GM21529 (cell line): ENCODE results near the gene DCDC2C.

Experiments used
- ATAC-seq: cut with Tn5 transposase; IDR thresholded peaks from one replicate; pipeline ENCODE4 v1.9.1; 2021; ENCODE audit not compliant: unreplicated experiment

The DCDC2C gene

DNA sequence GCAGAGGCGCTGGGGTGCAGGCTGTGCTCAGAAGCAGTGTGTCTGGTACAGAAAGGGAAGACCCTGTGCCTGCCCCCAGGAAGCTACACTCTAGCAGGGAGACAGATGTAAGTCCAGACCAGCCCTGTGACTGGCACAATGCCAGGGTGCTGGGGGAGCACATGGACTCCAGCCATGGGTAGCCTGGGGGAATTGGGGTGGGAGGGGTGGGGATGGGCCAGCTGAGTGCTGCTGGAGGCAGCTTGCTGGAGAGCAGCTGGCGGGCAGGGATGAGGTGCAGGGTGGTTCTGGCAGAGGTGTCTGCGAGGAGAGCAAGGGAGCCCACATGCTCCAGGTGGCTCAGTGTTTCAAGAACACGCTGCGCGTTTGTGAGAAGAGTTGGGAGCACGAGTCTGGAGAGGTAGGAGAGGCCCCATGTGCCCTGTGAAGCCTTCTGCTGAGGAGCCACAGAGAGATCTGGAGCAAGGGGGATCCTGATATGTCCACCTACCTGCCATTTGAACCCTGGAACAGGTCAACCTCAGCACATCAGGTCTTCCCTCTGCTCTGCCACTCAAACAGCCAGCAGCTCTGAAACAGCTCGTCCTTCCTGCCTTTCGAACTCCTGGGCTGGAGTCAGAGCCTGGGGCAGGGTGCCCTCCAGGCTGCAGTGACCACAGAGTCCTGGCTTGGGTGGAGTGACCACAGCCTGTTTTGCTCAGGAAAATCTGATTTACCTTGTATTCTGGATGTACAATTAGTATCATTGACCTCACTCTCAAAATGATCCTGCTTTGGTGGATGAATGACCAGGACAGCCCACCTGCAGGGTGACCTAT, 30.3 kb upstream of the DCDC2C start:
- ATAC-seq: no peak

DNA sequence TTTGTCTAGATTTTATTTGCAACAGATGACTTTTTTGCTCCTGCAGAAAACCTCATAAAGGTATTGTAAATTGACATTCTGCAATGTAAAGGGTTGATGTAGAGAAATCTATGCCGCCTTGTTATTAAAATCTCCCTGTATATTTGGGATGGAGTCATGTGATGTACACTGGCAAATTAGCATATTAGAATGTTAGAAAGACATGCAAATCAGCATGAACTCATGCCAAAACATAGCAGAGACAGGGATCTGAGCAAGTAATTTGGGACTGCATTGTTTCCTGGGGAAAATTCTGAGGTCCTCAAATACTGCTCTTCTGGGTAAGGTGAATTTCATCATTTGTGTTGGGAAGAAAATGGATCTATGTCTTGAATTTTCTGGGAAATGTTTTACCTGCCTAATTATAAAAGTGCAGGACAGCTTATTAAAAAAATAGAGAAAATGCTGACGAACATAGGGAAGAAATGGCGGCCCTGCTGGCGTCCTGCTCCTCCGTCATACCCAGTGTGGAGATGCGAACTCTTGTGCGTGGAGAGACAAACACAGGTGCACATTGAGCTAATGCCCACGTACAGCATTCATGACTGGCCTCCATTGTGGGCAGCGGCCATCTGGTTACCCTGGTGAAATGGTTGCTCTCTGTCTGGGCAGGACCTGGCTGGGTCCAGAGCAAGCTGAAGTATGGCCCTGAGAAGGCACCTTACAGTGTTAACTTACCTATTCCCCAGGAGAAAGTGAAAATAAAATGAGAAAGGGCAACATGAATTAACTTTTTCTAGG, 29.1 kb upstream of the DCDC2C start:
- no peak for ATAC-seq

DNA sequence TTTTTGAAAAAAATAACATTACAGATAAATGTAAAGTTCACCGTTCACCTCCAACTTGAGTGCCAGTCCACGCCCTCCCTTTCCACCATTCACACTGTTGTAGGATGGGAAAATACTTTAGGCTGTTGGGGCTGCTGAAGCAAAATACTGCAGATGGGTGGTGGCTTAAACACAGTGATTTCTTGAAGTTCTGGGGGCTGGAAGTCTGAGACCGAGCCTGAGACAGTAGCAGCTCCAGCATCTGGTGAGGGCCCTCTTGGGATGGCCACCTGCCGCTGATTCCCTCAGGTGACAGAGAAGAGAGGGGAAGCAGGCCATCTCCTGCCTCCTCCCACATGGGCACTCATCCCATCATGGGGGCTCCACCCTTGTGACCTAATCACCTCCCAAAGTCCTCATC, 27.7 kb upstream of the DCDC2C start:
- ATAC-seq: no peak

DNA sequence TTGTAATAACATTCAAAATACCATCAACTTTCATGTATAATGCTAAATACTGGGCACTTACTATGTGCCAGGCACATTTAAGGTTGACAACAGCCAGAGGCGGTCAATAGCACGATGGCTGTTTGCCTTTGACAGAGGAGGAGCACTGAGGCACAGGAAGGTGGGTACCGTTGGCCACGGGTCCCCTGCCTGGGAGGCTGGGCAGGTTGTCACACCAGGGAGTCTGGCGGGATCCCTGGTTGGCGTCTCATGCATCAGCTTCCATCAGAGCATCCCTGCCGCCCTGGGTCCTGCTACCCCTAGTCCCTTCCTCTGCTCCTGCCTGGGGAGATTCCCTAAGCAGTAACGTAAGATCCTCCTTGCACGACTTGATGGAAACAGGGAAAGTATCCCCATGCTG, 25.9 kb upstream of the DCDC2C start:
- ATAC-seq: no peak

DNA sequence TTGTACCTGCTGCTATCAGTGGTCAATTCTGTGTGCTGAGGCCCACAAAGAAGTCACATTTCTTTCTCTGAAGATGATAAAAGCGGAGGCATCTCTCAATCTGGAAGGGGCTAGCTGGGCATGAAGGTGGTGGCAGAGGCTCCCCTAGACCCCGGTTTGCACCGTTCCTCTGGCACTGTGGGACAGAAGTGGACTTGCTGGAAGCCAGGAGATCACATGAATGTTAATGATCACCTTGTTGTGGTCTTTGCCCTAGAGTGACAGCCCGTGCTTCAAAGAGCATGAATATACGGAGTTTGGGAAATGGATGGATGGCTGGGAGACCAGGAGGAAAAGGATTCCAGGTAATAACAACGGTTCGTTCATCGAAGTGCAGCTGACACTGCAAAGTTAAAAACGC, 25.2 kb upstream of the DCDC2C start:
- ATAC-seq: no peak

GRCh38 chr2:3679180-3679579, 24.2 kb upstream of the DCDC2C start:
- ATAC-seq: no peak

DNA sequence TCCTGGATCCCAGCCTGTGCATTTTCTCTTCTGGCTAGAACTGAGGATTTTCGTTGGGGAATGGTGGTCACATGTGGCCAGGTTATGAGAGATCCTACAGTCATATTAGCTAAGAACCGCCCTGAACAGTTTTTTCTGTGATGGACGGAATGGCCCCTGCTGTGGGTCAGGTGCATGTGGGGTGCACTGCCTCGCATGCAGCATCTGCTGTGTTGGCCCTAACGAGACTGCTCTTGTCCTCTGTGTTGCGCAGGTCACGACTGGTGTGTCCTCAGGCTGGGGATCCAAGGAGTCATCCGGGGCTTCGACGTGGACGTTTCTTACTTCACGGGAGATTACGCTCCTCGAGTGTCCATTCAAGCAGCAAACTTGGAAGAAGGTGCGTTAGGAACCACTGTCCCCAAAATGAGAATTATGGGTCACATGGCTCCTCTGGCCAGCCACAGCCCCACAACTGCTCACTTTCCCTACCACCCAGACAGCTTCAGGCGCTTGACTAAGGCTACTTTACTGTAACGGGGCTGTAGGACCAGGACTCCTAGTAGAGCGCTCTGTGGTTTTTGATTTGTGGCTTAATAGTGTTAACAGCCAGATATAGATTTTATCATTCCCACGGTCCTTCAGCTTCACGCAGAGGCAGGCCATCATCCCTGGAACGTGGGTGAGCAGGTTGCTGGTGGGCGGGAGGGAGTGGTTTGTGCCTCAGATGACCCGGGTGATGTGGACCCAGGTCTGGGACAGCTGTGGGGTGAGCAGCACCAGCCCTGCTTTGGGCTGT, 23.6 kb upstream of the DCDC2C start:
- no peak for ATAC-seq

DNA sequence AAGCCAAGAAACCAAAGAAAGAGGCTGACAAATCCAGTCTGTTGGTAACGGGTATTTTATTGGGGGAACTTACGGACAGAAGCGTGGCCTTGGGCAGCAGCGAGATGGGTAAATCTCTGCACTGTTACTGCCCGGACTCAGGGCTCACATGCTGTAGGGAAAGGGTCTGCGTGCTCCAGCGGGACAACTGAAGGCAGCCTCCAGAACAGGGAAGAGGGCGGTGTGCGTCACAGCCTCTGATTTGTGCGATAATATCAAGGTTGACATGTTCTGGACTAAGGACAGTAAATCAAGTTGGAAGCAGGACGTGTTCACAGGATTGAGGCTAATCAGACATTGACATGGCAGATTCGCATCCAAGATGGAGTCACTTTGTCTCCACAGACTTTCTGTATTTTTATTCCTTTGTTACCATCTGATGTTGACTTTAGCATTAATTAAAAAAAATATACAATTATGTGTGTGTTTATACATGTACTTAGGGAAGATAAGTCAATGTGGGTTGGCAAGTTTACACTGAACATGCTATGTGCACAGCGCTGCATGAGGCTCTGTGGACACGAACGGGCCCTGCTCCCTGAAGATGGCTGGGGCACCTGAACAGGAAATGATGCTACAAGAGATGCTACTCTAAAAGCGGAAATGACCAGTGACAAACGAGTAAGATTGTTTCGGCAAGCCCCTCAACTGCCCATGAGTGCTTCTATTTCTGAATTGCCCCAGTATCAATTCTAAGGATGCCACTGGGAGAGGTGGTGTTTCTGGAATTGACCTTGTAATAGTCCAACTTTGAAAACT, 22.6 kb upstream of the DCDC2C start:
- no peak for ATAC-seq

DNA sequence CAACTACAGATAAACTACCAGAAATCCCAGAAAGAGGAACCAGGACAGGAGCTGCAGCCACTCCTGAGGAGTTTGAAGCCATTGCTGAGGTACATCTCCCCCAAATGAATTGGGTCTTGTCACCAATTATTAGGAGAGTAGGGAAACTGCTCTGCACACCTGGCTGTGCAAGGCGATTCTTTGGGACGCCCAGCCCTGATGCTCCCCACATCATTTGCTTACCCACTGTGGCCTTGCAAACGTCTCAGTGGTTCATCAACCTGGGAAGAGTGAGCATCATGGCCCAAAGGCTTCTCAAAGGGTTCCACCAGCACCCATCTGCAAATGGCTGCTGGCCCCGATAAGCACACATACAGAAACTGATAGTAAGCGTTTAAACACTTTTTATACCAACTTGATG, 21.8 kb upstream of the DCDC2C start:
- ATAC-seq: no peak

GRCh38 chr2:3682811-3683210, 20.6 kb upstream of the DCDC2C start:
- no peak for ATAC-seq

DNA sequence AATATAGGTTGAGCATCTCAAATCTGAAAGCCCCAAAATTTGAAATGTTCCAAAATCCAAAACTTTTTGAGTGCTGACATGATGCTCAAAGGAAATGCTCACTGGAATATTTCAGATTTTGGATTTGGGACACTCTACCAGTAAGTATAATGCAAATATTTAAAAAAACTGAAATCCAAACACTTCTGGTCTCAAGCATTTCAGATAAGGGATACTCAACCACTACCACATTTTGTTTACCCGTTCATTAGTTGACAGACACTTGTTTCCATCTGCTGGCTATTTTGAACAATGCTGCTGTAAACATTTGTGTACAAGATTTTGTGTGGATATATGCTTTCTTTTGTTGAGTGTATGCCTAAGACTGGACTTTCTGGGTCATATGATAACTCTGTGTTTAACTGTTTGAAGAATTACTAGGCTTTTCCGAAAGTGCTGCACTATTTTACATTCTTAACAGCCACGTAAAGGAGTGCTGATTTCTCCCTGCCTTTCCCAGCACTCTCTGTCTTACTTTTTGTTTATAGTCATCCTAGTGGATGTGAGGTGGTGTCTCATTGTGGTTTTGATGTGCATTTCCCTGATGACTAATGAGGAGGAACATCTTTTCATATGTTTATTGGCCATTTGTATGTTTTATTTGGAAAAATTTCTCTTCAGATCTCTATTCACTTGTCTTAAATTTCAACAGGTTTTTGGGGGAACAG, 19.5 kb upstream of the DCDC2C start:
- ATAC-seq: no peak

DNA sequence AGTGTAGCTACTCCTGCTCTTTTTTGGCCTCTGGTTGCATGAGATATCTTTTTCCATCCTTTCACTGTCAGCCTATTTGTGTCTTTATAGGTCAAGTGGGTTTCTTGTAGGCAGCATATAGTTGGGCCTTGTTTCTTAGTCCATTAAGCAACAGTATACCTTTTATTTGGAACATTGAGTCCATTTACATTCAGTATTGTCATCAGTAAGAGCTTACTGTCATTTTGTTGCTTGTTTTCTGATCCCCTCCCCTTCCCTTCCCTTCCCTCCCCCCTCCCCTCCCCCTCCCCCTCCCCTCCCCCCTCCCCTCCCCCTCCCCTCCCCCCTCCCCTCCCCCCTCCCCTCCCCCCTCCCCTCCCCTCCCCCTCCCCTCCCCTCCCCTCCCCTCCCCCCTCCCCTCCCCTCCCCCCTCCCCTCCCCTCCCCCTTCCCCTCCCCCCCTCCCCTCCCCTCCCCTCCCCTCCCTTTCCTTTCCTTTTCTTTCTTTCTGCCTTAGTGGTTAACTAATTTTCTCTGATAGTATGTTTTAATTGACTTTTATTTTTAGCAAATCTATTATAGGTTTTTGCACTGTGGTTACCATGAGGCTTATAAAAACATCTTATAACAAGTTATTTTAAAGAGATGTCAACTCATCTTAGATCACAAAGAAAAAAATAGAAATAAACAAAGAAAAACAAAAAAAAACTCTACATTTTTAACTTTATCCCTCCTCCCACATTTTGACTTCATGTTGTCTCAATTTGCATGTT, 13.2 kb upstream of the DCDC2C start:
- no peak for ATAC-seq

DNA sequence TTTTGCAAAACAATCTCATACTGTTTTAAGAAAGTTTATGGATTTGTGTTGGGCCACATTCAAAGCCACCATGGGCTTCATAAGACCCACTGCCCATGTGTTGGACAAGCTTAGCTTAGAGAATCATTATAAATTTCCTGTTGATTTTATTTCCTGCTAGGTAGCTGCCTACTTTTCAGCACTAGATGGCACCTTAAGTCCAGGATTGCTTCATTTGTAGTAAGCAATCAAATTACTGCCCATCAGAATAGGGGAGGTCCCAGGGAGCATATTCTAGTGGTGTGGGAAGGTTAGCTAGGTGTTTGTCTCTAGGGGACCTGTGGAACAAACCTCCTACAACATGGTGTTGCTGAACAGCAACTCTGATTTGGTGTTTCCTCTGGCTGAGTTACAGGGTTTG, 11.0 kb upstream of the DCDC2C start:
- no peak for ATAC-seq

GRCh38 chr2:3696545-3696944, 6.8 kb upstream of the DCDC2C start:
- ATAC-seq: no peak

- ATAC-seq: no peak
These were observed 2.3 kb upstream of the DCDC2C start for GRCh38 chr2:3701071-3701470.

DNA sequence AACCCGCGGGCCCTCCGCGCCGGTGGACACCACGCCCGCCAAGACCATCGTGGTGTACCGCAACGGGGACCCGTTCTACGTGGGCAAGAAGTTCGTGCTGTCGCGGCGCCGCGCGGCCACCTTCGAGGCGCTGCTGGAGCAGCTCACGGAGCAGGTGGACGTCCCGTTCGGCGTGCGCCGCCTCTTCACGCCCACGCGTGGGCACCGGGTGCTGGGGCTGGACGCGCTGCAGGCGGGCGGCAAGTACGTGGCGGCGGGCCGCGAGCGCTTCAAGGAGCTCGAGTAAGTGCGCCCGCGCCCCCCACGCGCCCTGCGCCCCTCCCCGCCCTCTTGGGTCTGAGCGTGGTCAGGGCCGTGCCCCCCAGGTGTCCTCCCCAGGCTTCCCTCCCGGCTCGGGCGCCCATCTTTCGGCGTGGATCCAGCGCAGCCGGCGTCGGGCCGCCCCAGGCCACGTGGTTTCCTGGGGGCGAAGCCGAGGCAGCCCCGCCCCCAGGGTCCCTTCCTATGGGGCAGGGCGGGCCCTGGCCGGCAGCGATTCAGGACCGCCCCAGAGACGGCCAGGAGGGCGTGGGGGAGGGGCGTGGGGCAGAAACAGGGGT, 481 bp downstream of the DCDC2C start:
- ATAC-seq: no peak

DNA sequence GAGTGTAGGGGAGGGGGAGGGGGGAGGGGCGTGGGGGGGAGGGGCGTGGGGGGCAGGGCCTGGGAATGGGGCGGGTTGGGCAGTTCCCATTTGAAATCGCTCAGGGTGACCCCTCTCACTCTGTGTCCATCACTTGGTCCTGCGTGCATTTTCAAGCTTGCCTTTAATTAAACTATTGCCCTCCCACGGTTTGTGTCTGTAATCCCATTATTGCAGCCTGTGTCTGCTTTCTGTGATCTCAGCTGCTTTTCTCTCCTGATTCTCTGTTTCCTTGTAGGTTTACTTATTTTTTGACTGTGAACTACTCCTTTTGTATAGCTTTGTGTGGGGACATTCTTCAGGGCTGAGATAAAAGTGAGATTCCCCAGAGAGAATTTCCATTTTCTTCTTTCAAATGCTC, 1.3 kb downstream of the DCDC2C start:
- ATAC-seq: no peak

- ATAC-seq: no peak
These were observed 2.4 kb downstream of the DCDC2C start for GRCh38 chr2:3705782-3706181.

DNA sequence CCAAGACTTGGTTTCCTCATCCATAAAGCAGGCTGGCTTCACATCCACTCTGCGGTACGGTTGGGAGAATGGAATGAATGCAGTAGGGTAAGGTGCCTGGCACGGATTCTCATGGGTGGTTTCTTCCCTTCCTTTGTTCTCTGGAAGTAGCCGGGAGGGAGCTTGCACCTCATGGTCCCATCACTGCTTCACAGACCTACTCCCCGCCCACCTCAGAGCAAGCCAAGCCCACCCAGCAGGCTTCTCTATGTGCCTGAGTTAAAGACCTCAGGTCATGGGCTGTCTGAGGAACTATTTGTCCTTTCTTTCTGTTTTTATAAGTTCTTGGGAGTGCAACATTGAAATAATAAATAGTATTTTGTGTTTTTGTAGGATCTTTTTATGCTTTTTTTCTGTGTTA, 3.5 kb downstream of the DCDC2C start:
- ATAC-seq: no peak
